GM12801 (cell line): ENCODE data around the gene MTMR11.

Experiments
- TF ChIP-seq, protein P1 (sequence below): IDR thresholded peaks from one replicate; pipeline ENCODE4 v1.5.1; 2011; ENCODE audit warnings: control low read depth; ENCODE audit not compliant: insufficient read length; ENCODE audit errors: extremely low read depth

The MTMR11 gene

DNA sequence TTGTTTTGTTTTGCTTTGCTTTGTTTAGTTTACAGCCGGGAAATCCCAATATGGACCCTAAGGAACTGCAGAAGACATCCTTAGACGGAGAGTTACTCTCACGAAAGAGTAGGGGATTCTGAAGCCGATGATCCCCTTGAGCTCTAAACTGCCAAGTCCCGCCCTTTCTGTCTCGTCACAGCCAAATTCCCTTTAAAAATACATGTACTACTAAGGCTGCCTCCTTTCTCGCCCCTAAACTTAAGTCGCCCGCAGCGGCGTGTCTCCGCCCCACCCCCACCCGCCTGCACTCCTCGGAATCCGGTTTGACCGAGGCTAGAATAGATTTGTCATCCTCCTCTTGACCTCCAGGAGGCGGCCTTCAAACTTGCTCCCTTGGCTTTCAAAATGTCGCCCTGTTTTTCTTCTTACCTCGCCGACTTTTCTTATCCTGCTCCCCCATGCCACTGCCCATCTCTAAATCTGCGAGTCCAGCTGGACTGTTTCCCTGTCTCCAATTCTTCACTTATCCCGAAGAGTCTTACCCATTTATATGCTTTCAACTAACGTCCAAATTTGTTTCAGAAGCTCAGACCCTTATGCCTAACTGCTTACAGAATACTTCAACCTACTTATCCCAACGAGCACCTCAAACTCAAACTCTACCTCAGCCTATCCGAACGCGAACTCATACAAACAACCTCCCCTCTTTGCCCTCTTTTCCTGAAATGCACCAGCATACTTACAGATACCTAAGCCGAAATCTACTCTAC is 48.3 kb downstream of the MTMR11 start:
- TF ChIP-seq, protein P1, sequence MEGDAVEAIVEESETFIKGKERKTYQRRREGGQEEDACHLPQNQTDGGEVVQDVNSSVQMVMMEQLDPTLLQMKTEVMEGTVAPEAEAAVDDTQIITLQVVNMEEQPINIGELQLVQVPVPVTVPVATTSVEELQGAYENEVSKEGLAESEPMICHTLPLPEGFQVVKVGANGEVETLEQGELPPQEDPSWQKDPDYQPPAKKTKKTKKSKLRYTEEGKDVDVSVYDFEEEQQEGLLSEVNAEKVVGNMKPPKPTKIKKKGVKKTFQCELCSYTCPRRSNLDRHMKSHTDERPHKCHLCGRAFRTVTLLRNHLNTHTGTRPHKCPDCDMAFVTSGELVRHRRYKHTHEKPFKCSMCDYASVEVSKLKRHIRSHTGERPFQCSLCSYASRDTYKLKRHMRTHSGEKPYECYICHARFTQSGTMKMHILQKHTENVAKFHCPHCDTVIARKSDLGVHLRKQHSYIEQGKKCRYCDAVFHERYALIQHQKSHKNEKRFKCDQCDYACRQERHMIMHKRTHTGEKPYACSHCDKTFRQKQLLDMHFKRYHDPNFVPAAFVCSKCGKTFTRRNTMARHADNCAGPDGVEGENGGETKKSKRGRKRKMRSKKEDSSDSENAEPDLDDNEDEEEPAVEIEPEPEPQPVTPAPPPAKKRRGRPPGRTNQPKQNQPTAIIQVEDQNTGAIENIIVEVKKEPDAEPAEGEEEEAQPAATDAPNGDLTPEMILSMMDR, result no peak

- TF ChIP-seq, protein P1, result no peak
These were observed 49.0 kb downstream of the MTMR11 start for GRCh38 chr1:149887456-149888246.

DNA sequence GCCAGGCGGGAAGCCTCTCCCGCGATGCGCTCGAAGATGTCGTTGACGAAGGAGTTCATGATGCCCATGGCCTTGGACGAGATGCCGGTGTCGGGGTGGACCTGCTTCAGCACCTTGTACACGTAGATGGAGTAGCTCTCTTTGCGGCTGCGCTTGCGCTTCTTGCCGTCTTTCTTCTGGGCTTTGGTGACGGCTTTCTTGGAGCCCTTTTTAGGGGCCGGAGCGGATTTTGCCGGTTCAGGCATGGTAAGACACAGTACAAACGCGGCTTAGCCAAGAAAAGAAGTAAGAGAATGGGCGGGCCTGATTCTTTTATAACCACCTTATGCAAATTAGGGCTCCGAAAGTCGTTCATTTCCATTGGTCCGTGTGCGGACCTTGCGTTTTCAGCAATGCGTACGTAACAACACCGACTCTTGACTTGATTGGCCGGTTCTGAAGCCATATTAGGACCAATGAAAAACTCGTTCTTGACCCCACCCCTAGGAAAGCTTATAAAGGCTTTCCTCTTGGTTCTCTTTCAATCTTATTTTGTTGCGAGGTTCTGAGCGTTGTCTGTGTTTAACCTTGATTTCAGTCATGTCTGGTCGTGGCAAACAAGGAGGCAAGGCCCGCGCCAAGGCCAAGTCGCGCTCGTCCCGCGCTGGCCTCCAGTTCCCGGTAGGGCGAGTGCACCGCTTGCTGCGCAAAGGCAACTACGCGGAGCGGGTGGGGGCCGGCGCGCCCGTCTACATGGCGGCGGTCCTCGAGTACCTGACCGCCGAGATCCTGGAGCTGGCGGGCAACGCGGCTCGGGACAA is 50.1 kb downstream of the MTMR11 start:
- TF ChIP-seq, protein P1, result no peak

GRCh38 chr1:149885339-149886120 is 51.1 kb downstream of the MTMR11 start:
- TF ChIP-seq, protein P1, result no peak

DNA sequence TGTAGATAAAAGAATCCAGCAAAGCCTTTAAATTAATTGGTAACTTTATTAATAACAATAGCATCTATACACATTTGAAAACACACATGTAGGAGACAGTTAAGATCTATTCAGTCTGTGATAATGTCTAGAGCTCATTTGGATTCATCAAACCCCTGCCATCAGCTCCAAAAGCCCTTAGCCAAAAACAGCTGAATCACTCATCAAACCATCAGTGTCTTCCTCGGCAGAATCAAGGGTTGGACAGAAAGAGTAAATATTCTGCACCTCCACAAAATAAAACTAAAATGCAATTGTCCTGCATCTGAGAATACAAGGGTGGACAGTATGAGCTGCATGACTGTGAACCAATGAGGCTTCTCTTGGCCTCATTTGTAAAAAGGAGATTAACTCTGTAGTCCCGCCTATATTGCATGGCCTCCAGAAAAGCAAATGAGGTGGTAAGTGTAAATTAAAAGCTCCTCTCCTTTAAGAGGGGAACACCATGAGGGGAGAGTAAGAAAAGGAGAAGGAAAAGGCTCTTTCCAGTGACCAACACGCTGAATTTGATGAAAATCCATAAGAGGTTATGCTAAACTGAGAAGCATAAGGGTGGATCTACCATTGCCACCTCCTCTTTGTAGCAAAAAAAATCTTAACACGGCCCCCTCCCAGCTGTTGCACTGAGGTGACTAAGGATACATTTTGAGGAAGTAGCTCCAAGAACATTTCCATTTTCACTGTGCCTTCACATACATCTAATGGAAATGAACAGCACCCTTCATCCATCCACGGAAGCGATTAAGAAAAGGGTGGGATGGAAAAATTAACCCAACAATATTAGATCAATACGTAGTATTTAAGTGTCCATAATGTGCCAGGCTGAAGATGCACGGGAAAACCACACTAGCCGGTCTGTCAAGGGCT is 52.0 kb downstream of the MTMR11 start:
- TF ChIP-seq, protein P1, result no peak

DNA sequence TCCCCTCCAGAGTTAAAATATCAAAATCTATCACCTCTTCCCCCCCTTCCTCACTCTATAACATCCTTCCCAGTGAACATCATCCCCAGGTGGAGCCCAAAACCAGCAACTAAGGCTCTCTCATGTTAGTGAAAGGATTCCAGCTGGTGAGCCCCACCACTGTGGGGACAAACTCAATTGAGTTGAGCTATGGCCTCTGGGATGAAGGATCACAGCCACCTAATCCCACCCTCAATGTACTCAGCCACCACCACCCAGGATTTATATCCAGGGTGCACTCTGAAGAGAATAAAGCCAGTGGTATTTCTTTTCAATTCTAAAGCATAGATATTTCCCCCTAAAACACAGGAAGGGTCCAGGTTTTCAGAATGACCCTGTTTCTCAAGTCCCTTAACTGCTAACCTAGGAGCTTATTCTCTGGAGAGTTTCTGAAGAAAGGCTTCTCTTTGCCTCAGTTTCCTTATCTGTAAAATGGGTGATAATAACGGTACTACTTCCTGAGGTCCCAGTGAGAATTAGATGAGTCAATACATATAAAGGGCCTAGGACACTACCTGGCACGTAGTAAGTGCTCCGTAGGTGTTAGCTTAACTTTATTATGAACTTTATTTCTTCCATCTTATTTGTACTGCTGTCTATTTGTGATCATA is 53.0 kb downstream of the MTMR11 start:
- TF ChIP-seq, protein P1, result no peak
